Daoy (cell line): Measurements from ENCODE around the gene DOK6. TPM values are rescaled to one million over a fixed set of nuclear protein-coding genes. Genes with fewer than 3 reads are reported as not detected.
"Not testable (repeated sequence)": the region's sequence is repeated elsewhere in the genome, so short reads cannot be mapped to it uniquely, and the experiment has no call there.

Source experiments
- DNase-seq: peaks from one replicate; pipeline ENCODE4 v3.0.0-alpha.2; 2015; ENCODE audit warnings: low read depth
- total RNA-seq: library from RNA; depleted of rRNA; stranded (reverse); fragments of >200 nt; shearing (Covaris generic); gene quantifications from 2 replicates; pipeline ENCODE4 v1.2.3, GENCODE V29; 2014

DOK6 gene
- total RNA-seq, 1 experiment from 2014 or later, result 0.06 TPM

DNA sequence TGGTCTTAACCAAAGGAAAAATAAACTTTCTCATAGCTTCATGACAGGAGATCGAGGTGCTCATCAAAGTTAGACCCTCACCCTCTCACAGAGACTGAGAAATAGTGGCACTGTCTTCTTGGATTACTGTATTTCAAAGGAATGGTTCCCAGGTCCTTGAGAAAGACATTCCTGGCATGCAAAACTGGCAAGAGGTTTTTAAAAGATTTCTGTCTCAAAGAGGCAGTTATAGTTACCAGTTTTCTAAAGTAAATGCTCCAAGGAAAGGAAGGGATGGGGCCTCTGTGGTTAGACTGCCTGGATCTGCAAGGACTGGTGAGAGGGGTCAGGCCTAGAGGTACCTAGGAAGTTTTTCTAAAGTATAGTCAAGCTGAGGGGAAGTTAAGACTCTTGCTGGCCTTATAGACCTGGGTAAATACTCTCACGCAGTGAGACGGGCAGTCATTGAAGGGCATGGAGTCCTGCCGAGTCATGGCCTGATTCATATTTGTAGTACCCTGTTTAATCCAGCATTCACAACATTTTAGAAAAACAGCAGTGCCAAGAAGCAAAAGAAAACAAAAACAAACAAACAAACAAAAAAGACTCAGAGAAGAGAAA, 226.1 kb downstream of the DOK6 start:
- DNase-seq, result no peak

DNA sequence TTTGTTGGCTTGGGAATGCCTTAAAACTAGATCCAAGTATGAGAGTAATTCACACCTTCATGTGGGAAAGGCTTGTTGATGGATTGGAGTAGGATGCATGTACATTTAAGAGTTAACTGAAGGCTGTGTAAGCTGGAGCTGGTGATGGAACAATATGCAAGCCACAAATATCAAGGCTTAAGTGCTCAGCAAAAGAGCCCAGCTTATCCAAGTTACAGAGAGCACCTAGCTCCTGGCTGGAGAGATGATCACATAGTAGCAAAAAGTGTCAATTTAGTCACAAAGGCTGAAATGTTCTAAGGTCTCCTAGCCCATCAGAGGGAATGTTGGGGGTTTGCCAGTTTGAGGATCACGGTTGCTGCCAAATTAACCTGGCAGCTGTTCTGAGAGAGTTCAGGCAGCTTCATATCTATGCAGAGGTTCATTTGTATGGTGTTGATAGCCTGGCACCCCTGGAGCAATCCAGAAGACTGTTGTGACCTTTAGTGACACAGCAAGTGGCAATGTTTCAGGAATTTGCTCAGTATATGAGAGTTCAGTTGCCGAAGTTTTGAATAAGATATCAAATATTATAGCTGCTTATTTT, 228.2 kb downstream of the DOK6 start:
- no peak for DNase-seq

DNA sequence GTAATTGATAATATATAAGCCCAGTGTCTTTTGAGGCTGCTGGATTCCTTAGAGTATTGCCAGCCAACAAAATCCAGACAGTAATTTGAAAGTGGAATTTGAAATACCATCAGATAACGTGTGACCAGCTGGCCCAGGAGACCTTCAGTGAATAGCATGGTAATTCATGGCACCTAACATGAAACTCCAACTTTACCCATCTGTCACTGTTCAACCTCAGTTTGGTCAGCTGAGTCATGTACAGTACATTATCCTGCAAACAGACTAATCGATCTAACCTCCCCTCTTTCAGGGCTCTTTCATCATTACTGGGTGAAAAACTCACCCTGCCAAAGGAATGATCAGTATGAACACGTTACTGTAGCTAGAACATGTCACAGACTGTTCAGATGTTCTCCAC, 230.6 kb downstream of the DOK6 start:
- DNase-seq, result no peak

DNA sequence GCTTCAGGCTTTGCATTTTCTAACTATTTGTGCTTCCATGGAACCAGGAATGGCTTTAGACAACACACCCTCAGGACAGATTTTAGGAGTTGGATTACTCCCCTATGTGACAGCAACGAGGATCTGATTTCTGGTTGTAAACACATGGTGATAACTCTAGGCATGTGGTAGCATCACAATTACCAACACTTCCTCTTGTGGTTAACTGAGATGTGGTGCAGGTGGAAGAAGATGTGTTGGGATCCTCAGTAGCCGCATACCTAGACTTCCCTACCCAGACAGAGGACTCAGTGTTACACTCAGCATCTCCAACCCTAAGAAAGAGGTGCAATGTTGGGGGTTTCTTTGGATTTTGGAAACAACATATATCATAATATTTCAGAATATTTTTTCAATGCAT, 234.8 kb downstream of the DOK6 start:
- no peak for DNase-seq

DNA sequence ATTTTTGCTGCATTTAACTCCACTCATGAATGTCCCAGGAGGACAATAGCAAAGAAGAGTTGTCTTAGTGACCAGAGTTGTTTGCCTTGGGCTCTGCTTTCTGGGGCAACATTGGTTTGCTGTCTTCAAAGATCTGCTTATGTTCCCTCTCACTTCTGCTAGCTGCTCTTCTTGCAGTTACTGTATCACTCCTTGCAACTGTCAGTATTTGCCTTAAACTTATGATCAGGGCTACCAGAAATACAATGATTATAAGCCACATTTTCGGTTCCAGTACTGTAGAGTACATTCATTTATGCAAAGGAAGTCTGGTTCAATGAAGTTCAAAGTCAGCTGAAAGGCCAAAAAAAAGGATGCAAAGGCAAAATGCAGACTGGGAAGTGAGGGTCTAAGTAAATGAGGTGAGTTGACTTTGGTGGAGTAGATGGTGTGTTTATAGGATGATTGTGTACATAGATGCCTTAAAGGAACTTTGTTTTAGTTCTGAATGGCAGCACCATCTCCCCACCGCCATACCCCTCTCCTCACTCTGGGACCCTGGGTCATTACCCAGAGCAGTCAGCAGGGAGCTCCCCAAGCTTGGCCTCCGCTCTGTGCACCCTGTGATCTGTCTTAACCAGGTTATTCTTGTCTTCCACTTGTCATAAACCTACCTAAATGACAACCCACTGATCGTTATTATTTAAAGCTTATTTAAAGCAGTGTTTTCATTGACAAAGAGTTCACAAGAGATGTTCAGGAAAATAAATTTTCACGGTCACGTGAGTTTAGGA, 236.0 kb downstream of the DOK6 start:
- DNase-seq, result no peak

DNA sequence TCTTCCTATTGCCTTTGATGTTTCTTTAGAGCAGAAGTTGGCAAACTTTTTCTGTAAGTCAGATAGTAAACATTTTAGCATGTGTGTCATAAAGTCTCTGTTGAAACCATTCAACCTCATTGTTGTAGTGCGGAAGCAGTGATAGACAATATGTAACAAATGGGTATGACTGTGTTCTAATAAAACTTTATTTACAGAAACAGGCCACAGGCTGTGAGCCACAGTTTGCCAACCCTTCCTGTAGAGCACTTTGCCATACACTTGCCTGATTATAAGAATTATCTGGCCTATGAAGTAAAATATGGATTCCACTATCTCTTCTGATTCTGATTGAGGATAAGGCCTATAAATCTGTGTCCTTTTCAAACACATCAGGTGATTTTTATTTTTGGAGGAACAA, 237.4 kb downstream of the DOK6 start:
- DNase-seq, result no peak

DNA sequence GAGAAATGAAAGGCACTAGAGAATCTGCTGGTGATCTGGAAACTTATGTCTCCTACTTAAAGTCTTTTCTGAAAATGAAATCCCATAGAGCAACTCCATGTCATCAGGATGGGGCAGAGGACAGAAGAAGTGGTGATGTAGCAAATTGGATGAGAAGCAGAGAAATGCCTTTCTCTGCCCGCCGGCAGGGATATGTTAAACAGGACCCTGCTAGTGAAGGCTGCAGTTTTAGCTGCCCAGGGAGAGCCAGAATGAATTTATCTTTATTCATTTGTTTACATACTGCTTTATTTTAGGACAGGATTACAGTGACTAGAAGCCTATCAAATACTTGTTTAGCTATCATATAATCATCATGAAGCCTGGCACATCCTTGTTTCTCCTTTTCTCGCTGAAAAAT, 247.0 kb downstream of the DOK6 start:
- DNase-seq, result no peak

DNA sequence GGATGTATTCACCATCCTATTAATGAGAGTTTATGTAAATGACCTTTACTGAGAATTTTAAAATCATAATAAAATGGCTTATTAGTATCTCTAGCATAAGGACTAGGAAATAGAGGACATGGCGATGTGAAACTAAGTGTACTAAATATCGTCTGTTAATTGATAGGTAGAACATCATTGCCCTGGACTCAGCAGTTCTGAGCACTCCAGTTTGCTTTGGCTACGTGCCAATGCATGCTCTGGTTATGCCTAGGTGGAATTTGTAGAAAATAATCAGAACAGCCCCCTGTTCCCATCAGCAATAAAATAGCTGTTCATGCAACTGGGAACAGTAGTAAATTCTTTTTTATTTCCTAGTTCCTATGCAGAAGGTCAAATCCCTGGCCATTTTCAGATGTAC, 247.8 kb downstream of the DOK6 start:
- DNase-seq, result no peak

DNA sequence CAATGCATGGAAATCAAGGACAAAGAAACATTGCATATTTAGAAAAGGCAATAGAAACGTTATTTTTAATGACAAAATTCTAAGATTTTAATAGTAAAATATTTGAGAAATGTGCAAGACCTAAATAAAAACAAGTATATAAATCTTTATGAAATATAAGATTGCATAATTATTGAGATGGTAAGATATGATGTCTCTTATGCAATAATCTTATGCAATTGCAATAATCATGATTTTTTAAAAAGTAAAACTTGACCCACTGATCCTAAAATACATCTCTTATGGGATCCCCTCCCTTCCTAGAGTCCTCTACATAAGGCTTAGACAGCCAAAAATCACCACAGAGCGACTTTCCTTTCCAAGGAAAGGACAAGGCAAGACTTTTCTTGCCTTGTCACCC, 249.0 kb downstream of the DOK6 start:
- DNase-seq, result no peak

DNA sequence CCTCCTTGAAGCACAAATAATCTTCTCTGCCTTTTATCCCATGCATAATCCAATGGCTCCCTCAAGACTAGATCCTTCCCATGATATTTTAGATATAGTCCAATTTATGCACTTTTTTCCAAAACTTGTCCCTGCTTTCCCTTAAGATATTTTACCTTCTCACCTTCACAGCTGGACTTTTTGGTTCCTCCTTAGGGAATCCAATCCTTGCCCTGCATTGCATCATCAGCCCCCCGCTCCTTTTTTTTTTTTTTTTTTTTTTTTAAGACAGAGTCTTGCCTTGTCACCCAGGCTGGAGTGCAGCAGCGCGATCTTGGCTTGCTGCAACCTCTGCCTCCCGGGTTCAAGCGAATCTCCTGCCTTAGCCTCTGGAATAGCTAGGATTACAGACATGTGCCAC, 250.6 kb downstream of the DOK6 start:
- DNase-seq, result no peak

DNA sequence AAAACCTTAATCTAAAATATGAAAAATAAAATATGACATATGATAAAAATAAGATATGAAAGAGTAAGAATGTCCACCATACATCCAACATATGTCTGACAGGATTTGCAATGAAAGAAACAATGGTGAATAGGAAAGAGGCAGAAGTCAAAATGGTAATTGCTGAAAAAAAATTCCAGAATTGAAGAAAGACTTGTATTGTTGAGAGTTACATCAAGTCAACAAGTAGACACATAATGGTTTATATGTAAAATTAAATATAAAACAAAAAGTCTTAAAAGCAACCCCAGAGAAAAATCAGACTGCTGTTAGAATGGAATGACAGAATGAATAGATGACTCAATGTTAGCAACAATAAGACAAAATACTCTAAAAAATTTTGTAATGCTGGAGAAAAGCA, 255.1 kb downstream of the DOK6 start:
- no peak for DNase-seq

DNA sequence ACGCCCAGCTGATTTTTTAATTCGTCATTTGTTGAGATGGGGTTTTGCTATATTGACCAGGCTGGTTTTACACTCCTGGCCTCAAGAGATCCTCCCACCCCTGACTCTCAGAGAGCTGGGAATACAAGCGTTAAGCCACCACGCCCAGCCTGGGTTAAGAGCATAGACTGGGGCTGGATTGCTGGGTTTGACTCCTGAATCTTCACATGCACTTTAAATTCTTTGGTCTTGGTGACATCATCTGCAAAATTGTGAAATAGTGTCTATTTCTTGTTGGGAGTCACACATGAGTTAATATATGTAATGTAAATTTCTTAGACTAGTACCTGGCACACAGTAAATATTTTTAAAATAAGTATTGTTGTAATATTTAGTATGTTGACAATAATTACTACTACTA, 257.4 kb downstream of the DOK6 start:
- DNase-seq, result no peak

DNA sequence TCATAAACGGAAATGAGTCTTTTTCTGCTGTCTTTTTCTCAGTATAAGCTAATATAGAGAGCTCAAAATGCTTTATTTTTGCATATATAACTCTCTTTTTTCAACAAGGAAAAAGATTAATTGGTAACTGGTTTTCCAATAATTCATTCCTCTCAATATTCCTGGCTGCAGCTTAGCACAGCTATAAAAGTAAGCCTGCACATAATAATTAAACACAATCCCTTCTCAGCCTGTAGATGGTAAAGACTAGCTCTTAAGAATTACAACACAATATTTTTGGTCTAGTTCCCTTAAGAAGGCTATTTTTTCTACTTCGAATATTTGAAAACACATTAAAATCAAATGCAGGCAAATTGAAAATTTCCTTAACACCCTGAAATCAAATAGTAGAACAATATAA, 258.0 kb downstream of the DOK6 start:
- no peak for DNase-seq

DNA sequence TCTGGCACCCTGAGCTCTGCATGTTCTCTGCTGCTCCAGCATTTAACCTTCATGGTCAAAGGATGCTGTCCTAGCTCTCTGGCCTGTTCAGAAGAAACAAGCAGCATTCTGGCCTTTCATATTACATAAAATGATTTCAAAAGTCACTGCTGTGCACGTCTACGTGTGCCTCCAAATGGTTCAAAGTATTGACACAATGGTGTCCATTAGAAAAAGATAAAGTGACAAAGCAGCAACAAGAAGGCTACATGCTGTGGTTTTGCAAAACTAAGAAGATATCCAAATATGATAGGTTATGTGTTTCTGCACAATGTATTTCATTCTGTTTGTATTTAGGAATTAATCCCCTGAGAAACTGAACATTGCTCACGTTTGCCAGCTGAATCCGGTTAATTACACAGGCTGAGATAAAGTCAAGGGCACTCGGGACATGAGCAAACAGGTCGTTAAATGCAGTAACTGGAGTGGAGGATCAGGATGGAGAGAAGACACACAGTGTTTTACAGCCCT, 258.5 kb downstream of the DOK6 start:
- no peak for DNase-seq

DNA sequence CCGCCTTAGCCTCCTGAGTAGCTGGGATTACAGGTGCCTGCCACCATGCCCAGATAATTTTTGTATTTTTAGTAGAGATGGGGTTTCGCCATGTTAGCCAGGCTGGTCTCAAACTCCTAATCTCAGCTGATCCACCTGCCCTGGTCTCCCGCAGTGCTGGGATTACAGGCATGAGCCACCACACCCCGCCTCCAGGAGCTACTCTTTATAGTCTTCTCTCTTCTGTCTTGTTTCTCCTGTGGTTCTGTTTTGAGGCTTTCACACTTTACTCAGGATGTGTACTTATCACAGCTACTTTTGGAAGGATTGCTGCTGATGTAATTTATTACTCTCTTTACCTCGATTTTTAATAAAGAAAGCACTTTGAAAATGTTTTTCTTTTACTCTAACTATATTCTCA, 261.4 kb downstream of the DOK6 start:
- not testable (repeated sequence) for DNase-seq

DNA sequence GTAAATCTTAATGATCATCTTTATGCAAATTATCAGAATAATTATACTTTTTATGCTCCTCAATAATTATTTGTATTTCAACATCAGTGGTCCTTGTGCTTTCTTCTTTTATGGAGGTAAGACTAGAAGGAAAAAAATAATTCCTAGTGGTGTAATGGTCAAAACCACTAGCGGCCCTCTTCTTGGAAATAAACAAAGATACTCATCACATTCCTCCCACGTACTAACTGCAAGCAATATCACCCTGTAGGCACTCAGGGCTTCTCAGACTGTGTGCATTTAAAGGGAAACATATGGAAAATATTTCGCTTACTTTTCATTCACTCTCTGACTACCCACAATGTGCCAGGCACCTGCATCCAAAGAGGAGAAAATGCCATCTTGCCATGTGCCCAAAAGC, 263.7 kb downstream of the DOK6 start:
- no peak for DNase-seq

DNA sequence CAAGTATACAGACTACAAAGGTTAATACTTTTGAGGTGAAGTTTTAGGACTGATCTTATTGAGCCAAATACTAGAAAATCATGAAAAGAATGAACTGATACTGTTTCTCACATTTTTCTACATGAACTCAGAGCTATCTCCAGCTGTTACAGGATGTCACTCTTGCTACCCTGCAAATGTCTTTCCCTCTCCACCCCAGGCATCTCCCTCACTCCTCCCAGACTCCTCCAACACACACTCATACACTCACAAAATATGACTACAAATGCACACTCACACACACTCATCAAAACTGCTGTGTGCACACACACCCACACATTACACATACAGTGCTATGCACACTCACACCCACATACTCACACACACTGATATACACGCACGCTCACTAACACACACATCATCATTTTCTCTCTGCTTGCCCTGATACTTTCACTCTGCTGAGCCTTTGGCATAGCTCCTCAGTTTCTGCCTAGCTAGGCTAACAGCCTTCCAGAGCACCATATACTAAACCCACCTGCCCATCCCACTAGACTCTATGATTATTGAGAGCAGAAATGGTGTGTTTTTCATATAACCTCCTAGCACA, 273.7 kb downstream of the DOK6 start:
- DNase-seq, result no peak

DNA sequence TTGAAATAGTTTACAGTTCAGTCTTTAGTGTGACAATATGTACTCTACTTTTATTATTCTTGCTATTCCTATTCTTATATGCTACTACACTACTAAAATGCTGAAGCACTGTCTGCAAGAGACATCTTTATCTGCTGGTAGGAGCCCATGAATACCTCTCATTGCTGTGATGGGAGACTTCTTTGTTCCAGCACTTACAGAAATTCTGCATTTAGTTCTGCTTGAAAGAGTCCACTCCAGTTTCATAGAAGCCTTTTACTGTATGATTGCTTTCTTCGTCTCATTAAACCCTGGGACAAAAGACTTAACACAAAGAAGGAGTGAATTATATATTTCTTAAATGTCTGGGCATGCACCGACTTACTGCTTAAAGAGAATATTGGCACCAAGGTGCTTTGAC, 274.3 kb downstream of the DOK6 start:
- no peak for DNase-seq

DNA sequence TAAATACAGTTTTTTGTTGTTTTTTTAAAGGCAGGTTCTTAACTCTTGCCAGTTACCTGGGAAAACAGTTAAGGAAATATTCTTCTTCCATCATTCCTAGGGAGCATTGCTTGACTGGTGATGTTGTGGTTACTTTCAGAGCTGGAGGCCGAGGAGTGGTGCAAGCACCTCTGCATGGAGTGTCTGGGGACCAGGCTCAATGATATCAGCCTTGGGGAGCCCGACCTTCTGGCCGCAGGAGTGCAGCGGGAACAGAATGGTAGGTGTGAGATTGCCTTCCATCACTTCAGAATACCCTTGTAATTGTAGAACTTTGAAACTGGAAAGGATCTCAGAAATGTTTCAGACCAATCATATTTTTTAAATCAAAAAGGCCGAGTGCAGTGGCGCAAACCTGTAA, 276.9 kb downstream of the DOK6 start:
- no peak for DNase-seq

DNA sequence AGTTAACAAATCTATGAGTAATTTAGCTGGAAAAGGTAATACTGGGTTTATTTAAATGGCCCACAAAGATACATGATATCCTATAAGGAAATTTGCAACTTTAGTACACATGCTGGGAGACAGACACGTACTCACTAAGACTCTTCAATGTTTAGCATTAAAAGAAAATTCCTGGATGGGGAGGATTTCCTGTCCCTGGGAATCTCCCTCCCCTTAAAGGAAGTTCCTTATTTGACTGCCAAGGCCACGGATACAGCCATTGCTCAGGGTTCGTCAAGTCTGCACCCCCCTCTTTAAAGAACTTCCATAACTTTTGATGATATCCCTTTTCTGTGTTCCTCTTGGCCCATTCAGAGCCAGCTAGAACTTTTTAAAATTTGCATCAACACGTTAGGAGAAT, 279.4 kb downstream of the DOK6 start:
- no peak for DNase-seq

DNA sequence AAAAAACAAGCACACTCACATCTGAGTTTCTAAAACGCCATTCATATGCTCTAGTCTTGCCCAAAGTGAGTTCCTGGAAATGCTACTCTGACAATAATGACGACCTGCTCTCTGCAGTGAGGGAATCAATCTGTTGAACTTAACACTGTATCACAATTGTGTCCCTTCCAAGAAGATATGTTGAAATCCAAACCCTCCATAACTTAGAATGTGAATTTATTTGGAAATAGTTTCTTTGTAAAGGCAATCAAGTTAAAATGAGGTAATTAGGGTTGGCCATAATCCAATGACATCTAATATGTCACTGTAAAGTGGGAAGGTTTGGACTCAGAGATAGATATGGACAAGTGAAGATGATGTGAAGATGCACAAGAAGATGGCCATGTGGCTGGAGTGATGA, 282.5 kb downstream of the DOK6 start:
- no peak for DNase-seq

DNA sequence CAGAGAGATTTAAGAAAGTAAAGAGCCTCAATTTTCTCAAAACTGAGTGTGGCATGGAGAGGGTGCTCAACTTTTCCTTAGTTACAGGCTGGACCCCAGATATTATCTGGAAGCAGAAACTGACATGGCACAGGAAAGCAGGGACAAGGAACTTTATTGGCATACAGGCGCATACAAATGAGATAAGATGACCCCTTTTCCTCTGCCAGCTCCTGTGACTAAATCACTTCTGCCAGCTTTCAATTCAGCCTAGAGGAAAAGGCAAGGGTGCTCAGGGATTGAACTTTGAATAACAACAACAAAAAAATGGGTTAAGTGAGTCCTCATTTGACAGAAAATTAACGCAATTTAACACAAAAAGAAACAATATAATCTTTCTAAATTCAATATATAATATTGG, 284.1 kb downstream of the DOK6 start:
- no peak for DNase-seq

DNA sequence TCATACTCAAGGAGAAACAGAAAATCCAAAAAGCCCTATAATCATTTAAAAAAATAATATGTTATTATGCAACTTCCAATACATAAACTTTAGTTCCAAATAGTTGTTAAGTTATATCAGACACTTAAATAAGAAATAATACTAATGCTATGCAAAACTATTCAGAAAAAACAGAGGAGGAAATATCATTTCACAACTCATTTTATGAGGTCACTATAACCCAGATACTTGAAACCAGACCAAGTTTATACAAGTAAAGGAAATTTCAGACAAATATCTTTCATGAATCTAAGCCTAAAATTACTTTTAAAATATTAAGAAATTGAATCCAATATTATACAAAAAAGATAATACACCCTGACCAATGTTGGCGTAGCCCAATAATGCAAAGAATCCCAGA, 286.2 kb downstream of the DOK6 start:
- DNase-seq, result no peak
